Measurements from ENCODE around the gene ANG. TPM values are rescaled to one million over a fixed set of nuclear protein-coding genes. Genes with fewer than 3 reads are reported as not detected.

ANG gene
- total RNA-seq, 4 donors from 2014 or later: 34.7 to 75.0 (median 55.2) TPM

DNA sequence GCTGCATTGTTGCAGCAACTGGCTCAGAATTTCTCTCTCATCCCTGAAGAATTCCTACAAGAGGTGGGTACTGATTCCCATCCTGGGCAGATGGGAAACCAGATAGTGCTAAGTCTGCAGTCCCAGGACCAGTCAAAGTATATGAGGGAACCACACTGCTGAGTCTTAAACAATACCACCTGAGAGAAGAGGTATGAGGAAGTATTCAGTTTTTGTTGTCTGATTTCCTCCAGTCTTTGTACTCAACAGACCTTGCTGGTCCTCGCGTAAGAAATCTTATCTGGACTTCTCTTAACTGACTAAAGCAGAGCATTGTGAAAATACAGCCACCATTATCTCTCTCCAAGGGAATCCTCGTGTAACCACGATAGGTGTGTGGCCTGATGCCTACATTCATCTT is 53.6 kb downstream of the ANG start:
- TF ChIP-seq, protein P1, sequence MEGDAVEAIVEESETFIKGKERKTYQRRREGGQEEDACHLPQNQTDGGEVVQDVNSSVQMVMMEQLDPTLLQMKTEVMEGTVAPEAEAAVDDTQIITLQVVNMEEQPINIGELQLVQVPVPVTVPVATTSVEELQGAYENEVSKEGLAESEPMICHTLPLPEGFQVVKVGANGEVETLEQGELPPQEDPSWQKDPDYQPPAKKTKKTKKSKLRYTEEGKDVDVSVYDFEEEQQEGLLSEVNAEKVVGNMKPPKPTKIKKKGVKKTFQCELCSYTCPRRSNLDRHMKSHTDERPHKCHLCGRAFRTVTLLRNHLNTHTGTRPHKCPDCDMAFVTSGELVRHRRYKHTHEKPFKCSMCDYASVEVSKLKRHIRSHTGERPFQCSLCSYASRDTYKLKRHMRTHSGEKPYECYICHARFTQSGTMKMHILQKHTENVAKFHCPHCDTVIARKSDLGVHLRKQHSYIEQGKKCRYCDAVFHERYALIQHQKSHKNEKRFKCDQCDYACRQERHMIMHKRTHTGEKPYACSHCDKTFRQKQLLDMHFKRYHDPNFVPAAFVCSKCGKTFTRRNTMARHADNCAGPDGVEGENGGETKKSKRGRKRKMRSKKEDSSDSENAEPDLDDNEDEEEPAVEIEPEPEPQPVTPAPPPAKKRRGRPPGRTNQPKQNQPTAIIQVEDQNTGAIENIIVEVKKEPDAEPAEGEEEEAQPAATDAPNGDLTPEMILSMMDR (IDR thresholded peaks at IDR 0.05; ENCODE audit: low read depth): no peak

- TF ChIP-seq, protein P1 (IDR thresholded peaks at IDR 0.05; ENCODE audit: low read depth): no peak
Measured at GRCh38 chr14:20743556-20743955, 55.0 kb downstream of the ANG start.

Small RNA genes within 50 kb of the gene (small RNA-seq; reads per million reads assigned to genes)
- gene RF00019: 0.49 reads per million

Other genes starting within 250 kb of the ANG start
- 10 to 100 TPM; 29.5 to 64.6 (median 41.6) TPM for gene OSGEP, start 234.0 kb upstream of the ANG start, total RNA-seq
- gene APEX1, start 233.5 kb upstream of the ANG start, total RNA-seq: 100 to 1,000 TPM; 108 to 172 (median 137) TPM
- 10 to 100 TPM; 15.8 to 32.0 (median 25.9) TPM for gene PIP4P1, start 227.3 kb upstream of the ANG start, total RNA-seq
- gene PNP, start 219.4 kb upstream of the ANG start, total RNA-seq: 10 to 100 TPM; 17.5 to 47.3 (median 35.7) TPM
- not detected for gene RNASE10, start 183.2 kb upstream of the ANG start, total RNA-seq
- not detected for gene RNASE9, start 127.7 kb upstream of the ANG start, total RNA-seq
- not detected for gene RNASE11, start 100.8 kb upstream of the ANG start, total RNA-seq
- not detected for gene RNASE12, start 97.4 kb upstream of the ANG start, total RNA-seq
- gene OR6S1, start 47.1 kb upstream of the ANG start, total RNA-seq: not detected
- gene RNASE4, start 4.2 kb upstream of the ANG start, total RNA-seq: 100 to 1,000 TPM; 171 to 355 (median 289) TPM
- not detected for gene EDDM3A, start 57.1 kb downstream of the ANG start, total RNA-seq
- not detected for gene EDDM3B, start 79.6 kb downstream of the ANG start, total RNA-seq
- 100 to 1,000 TPM in 1 of 4 donors, 10 to 100 TPM in 3; 12.2 to 120 (median 66.5) TPM for gene RNASE6, start 92.5 kb downstream of the ANG start, total RNA-seq
- 1,000 to 10,000 TPM in 2 of 4 donors, 100 to 1,000 TPM in 2; 568 to 1,425 (median 983) TPM for gene RNASE1, start 114.1 kb downstream of the ANG start, total RNA-seq
- not detected for gene RNASE3, start 202.6 kb downstream of the ANG start, total RNA-seq

Data from subcutaneous adipose tissue (tissue), 4 donors.